Epithelial cell of esophagus (primary cell): ENCODE data around the gene CCDC88C.
"Not testable (repeated sequence)": the region's sequence is repeated elsewhere in the genome, so short reads cannot be mapped to it uniquely, and the experiment has no call there.

Experiments used
- DNase-seq: peaks from one replicate; pipeline ENCODE4 v3.0.0; 2010; ENCODE audit warnings: low read depth
- H3K4me3 ChIP-seq: 2 replicates; pipeline ENCODE4 v1.5.1; 2011; ENCODE audit warnings: mild to moderate bottlenecking, low read length, control low read depth
- TF ChIP-seq, protein P1 (sequence below): IDR thresholded peaks from 2 replicates; pipeline ENCODE4 v1.5.1; 2011; ENCODE audit warnings: low read depth, mild to moderate bottlenecking, low read length, control low read depth, inconsistent platforms; ENCODE audit not compliant: insufficient read depth; ENCODE audit errors: missing control alignments

The CCDC88C gene

DNA sequence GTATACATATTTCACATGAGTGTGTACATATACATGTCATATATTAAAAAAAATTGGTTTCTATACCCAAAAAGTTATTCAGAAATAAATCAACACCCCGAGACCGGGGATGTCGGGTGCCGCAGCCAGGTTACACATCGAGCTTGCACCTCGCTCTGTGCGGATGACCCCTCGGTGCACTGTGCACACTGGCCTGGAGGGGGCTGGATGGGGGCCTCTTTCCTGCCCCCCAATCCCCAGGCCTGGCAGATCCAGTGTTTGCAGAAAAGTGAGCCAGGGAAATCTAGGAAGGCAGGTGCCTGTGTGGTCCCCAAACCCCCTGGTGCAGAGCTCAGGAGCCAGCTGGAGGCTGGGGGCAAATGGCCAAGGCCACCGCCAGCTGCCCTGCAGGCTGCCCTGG lies 146.0 kb downstream of the CCDC88C start:
- no peak overlapping the region for H3K4me3 ChIP-seq
- no peak for DNase-seq
- TF ChIP-seq, protein P1, sequence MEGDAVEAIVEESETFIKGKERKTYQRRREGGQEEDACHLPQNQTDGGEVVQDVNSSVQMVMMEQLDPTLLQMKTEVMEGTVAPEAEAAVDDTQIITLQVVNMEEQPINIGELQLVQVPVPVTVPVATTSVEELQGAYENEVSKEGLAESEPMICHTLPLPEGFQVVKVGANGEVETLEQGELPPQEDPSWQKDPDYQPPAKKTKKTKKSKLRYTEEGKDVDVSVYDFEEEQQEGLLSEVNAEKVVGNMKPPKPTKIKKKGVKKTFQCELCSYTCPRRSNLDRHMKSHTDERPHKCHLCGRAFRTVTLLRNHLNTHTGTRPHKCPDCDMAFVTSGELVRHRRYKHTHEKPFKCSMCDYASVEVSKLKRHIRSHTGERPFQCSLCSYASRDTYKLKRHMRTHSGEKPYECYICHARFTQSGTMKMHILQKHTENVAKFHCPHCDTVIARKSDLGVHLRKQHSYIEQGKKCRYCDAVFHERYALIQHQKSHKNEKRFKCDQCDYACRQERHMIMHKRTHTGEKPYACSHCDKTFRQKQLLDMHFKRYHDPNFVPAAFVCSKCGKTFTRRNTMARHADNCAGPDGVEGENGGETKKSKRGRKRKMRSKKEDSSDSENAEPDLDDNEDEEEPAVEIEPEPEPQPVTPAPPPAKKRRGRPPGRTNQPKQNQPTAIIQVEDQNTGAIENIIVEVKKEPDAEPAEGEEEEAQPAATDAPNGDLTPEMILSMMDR, result no peak

DNA sequence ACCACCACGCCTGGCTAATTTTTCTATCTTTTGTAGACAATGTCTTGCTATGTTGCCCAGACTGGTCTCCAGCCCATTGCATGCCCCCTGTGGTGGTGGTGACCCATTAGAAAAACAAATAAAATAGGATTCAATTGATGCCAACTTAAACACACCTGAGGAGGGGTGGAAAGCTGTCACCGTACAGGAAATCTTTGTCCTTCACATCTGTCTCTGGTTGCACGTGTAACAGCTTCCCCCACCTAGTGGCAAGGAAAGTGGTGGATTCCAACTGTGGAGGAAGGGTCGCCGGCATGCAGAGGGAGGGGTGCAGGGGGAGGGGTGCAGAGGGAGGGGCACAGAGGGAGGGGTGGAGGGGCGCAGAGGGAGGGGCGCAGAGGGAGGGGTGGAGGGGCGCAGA lies 147.0 kb downstream of the CCDC88C start:
- no peak for DNase-seq
- no peak overlapping the region for H3K4me3 ChIP-seq
- TF ChIP-seq, protein P1, result no peak

DNA sequence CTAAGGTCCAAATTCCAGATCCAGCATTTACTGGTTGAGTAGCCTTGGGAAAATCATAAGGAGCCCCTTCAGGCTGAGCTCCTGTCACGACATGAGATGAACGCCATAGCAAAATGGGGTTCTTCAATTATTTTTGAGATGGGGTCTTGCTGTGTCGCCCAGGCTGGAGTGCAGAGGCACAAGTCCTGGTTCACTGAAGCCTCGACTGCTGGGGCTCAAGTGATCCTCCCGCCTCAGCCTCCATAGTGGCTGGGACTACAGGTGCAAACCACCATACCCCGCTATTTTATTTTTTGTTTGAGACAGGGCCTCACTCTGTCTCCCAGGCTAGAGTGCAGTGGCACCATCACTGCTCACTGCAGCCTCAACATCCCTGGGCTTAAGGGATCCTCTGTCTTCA lies 147.4 kb downstream of the CCDC88C start:
- DNase-seq, result no peak
- no peak overlapping the region for H3K4me3 ChIP-seq
- TF ChIP-seq, protein P1, result no peak

DNA sequence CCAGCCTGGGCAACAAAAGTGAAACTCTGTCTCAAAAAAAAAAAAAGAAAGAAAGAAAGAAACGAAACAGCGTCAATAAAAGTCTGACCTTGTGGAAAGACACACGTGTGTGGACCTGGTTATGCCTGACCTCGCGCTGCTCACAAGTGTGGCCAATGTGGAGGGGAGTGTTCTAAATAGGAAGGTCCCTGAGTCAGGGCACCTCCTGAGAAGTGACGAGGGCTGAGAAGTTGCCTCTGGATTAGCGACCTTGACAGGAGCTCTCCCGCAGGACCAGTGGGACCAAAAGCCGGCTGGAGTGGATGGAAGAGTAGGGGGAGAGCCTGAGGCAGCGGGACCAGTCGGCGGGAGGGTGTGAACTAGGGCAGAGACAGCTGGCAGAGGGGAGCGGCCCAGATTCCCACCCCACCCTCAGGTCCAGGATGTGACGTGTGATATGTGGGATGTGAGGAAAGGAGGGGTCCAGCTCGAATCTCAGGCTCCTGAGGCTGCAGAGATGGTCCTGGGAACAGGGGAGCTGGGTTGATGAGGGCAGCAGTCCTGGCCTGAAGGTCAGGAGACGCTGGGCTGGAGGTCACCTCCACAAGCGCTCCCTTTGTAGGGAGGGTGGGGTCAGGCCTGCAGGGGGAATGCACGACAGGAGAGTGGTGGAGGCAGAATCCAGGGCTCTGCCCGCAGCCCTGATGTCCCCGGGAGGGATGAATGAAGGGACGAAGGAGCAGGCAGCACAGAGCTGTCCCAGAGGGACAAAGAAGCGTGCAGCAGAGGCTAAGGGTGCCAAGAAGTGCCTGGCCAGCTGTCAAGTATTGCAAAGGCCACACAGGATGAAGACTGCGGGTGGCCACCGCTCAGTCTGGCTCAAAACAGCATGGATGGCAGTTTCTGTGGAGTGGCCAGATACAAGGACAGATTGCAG lies 148.3 kb downstream of the CCDC88C start:
- H3K4me3 ChIP-seq, result no peak overlapping the region
- DNase-seq, result no peak
- TF ChIP-seq, protein P1, result no peak

DNA sequence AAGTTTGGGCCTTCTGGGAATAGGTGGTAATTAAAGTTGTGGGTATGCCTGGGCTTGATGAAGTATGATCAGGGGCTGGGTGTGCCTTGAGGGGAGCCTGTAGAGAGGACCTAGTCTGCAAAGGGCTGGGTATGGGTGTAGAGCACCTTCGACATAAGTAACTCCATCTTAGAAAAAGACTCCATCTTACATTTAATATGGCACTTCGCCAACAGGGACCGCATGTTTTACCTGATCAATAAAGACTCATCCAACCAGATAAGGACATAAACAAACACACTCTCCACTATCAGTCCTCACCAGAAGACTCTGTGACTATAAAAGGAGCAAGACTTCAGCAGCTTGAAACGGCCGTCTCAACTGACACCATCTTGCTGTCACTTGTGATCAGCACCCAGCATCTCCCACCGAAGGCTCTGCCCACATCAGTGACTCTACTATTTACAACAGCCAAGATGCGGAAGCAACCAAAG lies 149.6 kb downstream of the CCDC88C start:
- TF ChIP-seq, protein P1, result no peak
- H3K4me3 ChIP-seq, result no peak overlapping the region
- DNase-seq, result no peak

DNA sequence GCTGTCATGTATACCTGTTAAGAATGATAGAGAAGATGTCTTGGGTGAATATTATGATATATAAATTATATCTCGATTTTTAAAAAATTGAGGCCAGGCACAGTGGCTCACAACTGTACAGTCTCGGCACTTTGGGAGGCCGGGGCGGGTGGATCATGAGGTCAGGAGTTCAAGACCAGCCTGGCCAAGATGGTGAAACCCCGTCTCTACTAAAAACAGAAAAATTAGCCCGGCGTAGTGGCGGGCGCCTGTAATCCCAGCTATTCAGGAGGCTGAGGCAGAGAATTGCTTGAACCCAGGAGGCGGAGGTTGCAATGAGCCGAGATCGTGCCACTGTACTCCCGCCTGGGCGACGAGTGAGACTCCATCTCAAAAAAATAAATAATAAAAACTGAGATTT lies 151.3 kb downstream of the CCDC88C start:
- H3K4me3 ChIP-seq, DNase-seq: not testable (repeated sequence)

DNA sequence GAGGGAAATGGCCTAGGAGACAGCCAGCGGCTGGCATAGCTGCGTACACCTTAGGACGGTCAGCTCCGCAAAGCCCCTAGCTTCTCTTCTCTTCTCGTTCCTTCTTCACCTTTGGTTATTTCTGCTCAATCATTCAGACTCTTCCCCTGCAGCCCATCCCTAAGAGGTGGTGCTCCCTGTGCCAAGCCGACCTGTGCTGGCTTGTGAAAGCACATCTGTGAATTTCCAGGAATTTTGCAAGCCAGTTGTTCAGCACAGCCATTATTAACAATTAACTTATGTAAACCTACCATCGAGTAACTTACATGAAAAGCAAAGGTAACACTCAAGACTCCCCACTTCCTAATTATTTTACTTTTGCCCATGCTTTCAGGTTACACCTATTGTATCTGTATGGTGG lies 152.2 kb downstream of the CCDC88C start:
- TF ChIP-seq, protein P1, result no peak
- DNase-seq, result peak; percentile 76
- no peak overlapping the region for H3K4me3 ChIP-seq
